H9 (cell line): ENCODE measurements around the gene STAP2. TPM values are rescaled to one million over a fixed set of nuclear protein-coding genes. Genes with fewer than 3 reads are reported as not detected.

Experiments
- DNase-seq: peaks from one replicate; pipeline ENCODE4 v3.0.0-alpha.2; 2017
- H2AFZ ChIP-seq: one replicate; pipeline ENCODE4 v1.6.1; 2013; ENCODE audit warnings: mild to moderate bottlenecking, low read length, control low read depth, moderate library complexity
- H2AK5ac ChIP-seq: 2 replicates; pipeline ENCODE4 v1.6.1; 2013; ENCODE audit warnings: low read length, control low read depth, mixed read lengths; ENCODE audit not compliant: insufficient read length
- H2BK120ac ChIP-seq: one replicate; pipeline ENCODE4 v1.6.1; 2013; ENCODE audit warnings: low read depth, mild to moderate bottlenecking, low read length, control low read depth, inconsistent platforms; ENCODE audit not compliant: poor library complexity, severe bottlenecking
- H2BK12ac ChIP-seq: 2 replicates; pipeline ENCODE4 v1.6.1; 2013; ENCODE audit warnings: low read length, control low read depth, mixed read lengths, low read depth; ENCODE audit not compliant: insufficient read length
- H2BK15ac ChIP-seq: 2 replicates; pipeline ENCODE4 v1.6.1; 2013; ENCODE audit warnings: low read depth, low read length, control low read depth
- H2BK20ac ChIP-seq: one replicate; pipeline ENCODE4 v1.6.1; 2013; ENCODE audit warnings: low read depth, mild to moderate bottlenecking, low read length, control low read depth, inconsistent platforms; ENCODE audit not compliant: poor library complexity, severe bottlenecking
- H2BK5ac ChIP-seq: 2 replicates; pipeline ENCODE4 v1.6.1; 2013; ENCODE audit warnings: low read length, control low read depth, mixed read lengths; ENCODE audit not compliant: insufficient read length
- H3K14ac ChIP-seq: 2 replicates; pipeline ENCODE4 v1.6.1; 2013; ENCODE audit warnings: low read length, control low read depth; ENCODE audit not compliant: insufficient read depth
- H3K18ac ChIP-seq: 2 replicates; pipeline ENCODE4 v1.6.1; 2013; ENCODE audit warnings: low read depth, mild to moderate bottlenecking, mixed read lengths, low read length, control low read depth; ENCODE audit not compliant: insufficient read length
- H3K23ac ChIP-seq: 2 replicates; pipeline ENCODE4 v1.6.1; 2013; ENCODE audit warnings: low read length, control low read depth, mixed read lengths, low read depth; ENCODE audit not compliant: insufficient read length
- H3K23me2 ChIP-seq: 2 replicates; pipeline ENCODE4 v1.6.1; 2013; ENCODE audit warnings: low read depth, mild to moderate bottlenecking, mixed read lengths, low read length, control low read depth; ENCODE audit not compliant: insufficient read length, poor library complexity, severe bottlenecking
- H3K27ac ChIP-seq: 2 replicates; pipeline ENCODE4 v1.5.1; 2013; ENCODE audit warnings: low read length, control low read depth, mixed read lengths, low read depth; ENCODE audit not compliant: insufficient read length
- H3K27me3 ChIP-seq: 2 replicates; pipeline ENCODE4 v1.6.1; 2013; ENCODE audit warnings: low read length, control low read depth, inconsistent platforms; ENCODE audit not compliant: insufficient read depth
- H3K4ac ChIP-seq: 2 replicates; pipeline ENCODE4 v1.6.1; 2013; ENCODE audit warnings: low read depth, mild to moderate bottlenecking, control low read depth, inconsistent platforms, low read length, moderate library complexity
- H3K4me1 ChIP-seq: 2 replicates; pipeline ENCODE4 v1.6.1; 2013; ENCODE audit warnings: low read length, control low read depth, inconsistent platforms; ENCODE audit not compliant: insufficient read depth
- H3K4me2 ChIP-seq: 2 replicates; pipeline ENCODE4 v1.6.1; 2013; ENCODE audit warnings: low read length, control low read depth, mixed read lengths; ENCODE audit not compliant: insufficient read length, insufficient read depth
- H3K56ac ChIP-seq: 2 replicates; pipeline ENCODE4 v1.6.1; 2013; ENCODE audit warnings: low read depth, mild to moderate bottlenecking, mixed read lengths, low read length, control low read depth; ENCODE audit not compliant: insufficient read length
- H3K79me1 ChIP-seq: 2 replicates; pipeline ENCODE4 v1.6.1; 2013; ENCODE audit warnings: low read depth, mild to moderate bottlenecking, moderate library complexity, low read length, control low read depth, inconsistent platforms; ENCODE audit not compliant: insufficient read depth, poor library complexity, severe bottlenecking
- H3K79me2 ChIP-seq: 2 replicates; pipeline ENCODE4 v1.6.1; 2013; ENCODE audit warnings: low read length, control low read depth, inconsistent platforms; ENCODE audit not compliant: insufficient read depth
- H3K9ac ChIP-seq: 2 replicates; pipeline ENCODE4 v1.6.1; 2013; ENCODE audit warnings: low read length, control low read depth, mixed read lengths; ENCODE audit not compliant: insufficient read length; ENCODE audit errors: extremely low read depth
- H3K9me3 ChIP-seq: one replicate; pipeline ENCODE4 v1.6.1; 2013; ENCODE audit warnings: low read depth, low read length, inconsistent platforms; ENCODE audit not compliant: control insufficient read depth
- H3T11ph ChIP-seq: one replicate; pipeline ENCODE4 v1.6.1; 2013; ENCODE audit warnings: mild to moderate bottlenecking, low read length, control low read depth, inconsistent platforms
- H4K20me1 ChIP-seq: one replicate; pipeline ENCODE4 v1.6.1; 2013; ENCODE audit not compliant: control insufficient read depth, insufficient read length, insufficient read depth
- H4K5ac ChIP-seq: 2 replicates; pipeline ENCODE4 v1.6.1; 2013; ENCODE audit warnings: low read depth, mild to moderate bottlenecking, mixed read lengths, low read length, control low read depth; ENCODE audit not compliant: insufficient read length
- H4K8ac ChIP-seq: replicated peaks from 2 replicates; pipeline ENCODE4 v1.6.1; 2013; ENCODE audit warnings: low read length, control low read depth, mixed read lengths, low read depth; ENCODE audit not compliant: insufficient read length
- H4K91ac ChIP-seq: 2 replicates; pipeline ENCODE4 v1.6.1; 2013; ENCODE audit warnings: low read depth, mild to moderate bottlenecking, moderate library complexity, mixed read lengths, low read length, control low read depth; ENCODE audit not compliant: insufficient read length
- H3K27ac Mint-ChIP-seq, 3 experiments: 2 replicates in 2 of 3; 3 replicates in 1 of 3; pipeline ENCODE4 v1.8.0; 2020 to 2021; ENCODE audit warnings: mixed read lengths in 3 of 3, mild to moderate bottlenecking in 1 of 3, moderate library complexity in 1 of 3
- H3K27me3 Mint-ChIP-seq: 2 replicates; pipeline ENCODE4 v1.8.0; 2021; ENCODE audit warnings: low read depth, mild to moderate bottlenecking, moderate library complexity, mixed read lengths
- H3K36me3 Mint-ChIP-seq, 3 experiments: 2 replicates in 2 of 3; 3 replicates in 1 of 3; pipeline ENCODE4 v1.8.0; 2020 to 2021; ENCODE audit warnings: low read depth in 3 of 3, mixed read lengths in 3 of 3; ENCODE audit not compliant: insufficient read depth in 1 of 3
- H3K4me1 Mint-ChIP-seq, 2 experiments: 2 replicates each; pipeline ENCODE4 v1.8.0; 2020; ENCODE audit warnings: mixed read lengths in 2 of 2
- H3K4me3 Mint-ChIP-seq, 2 experiments: 2 replicates in 1 of 2; 3 replicates in 1 of 2; pipeline ENCODE4 v1.8.0; 2020 to 2021; ENCODE audit warnings: mild to moderate bottlenecking in 2 of 2, mixed read lengths in 2 of 2, moderate library complexity in 1 of 2
- H3K9me3 Mint-ChIP-seq, 2 experiments: 2 replicates in 1 of 2; 3 replicates in 1 of 2; pipeline ENCODE4 v1.8.0; 2020; ENCODE audit warnings: mild to moderate bottlenecking in 2 of 2, mixed read lengths in 2 of 2, moderate library complexity in 1 of 2
- CTCF ChIP-seq: fragments of 200-600 bp; sonication (generic); conservative IDR thresholded peaks from 3 replicates; pipeline ENCODE4 v1.8.0; 2021; ENCODE audit warnings: antibody characterized with exemption, mild to moderate bottlenecking
- WGBS: extraction: QIAGEN DNeasy Blood & Tissue Kit; methylation state at CpG from one replicate; pipeline ENCODE4 v1.1.7; 2013; ENCODE audit warnings: missing lambda C conversion rate, low lambda C conversion rate, mixed read lengths; ENCODE audit not compliant: insufficient read length; ENCODE audit errors: extremely low coverage; 5-methylcytosine and 5-hydroxymethylcytosine counted together
- total RNA-seq: library from RNA; stranded (reverse); gene quantifications from 2 replicates; pipeline ENCODE4 v1.2.1, GENCODE V29; 2021

STAP2 gene
- total RNA-seq, 1 experiment from 2014 or later, result 20.2 TPM

GRCh38 chr19:4327877-4328242, 10.8 kb downstream of the STAP2 start:
- Histone ChIP-seq H2BK120ac (no peak overlapping the region), H4K5ac (no peak overlapping the region), H3K4me2 (peak overlapping the region; percentile 74), H4K91ac (no peak overlapping the region), H2BK20ac (no peak overlapping the region), H4K20me1 (no peaks in the 10 kb centered on the region), H3K4ac (no peak overlapping the region), H3K79me2 (no peaks in the 10 kb centered on the region), H4K8ac (no peak overlapping the region), H3K4me1 (peaks cover 2% of the 10 kb centered on the region; the same call in 1 of the 2 replicates), H3T11ph (no peak overlapping the region), H3K79me1 (no peaks in the 10 kb centered on the region), H3K27ac (no peak overlapping the region), H2BK5ac (no peak overlapping the region), H3K9me3 (no peaks in the 10 kb centered on the region), H3K23me2 (peaks cover 9% of the 10 kb centered on the region), H2BK12ac (no peak overlapping the region), H3K56ac (no peak overlapping the region), H3K27me3 (no peaks in the 10 kb centered on the region), H2BK15ac (no peak overlapping the region), H3K18ac (no peak overlapping the region), H3K9ac (no peak overlapping the region), H3K23ac (no peak overlapping the region), H2AFZ (no peak overlapping the region), H2AK5ac (no peak overlapping the region), H3K14ac (no peak overlapping the region)
- WGBS, result no CpG with 5 or more reads among the region's 13 CpGs
- DNase-seq, result no peak
- H3K9me3 Mint-ChIP-seq, result no peaks in the 10 kb centered on the region
- peaks cover 2 to 19% (median 9%) of the 10 kb centered on the region in 3 experiments for H3K36me3 Mint-ChIP-seq
- peak overlapping the region; percentile 71 to 98 (median 98); a peak in 6 of 7 replicates for H3K27ac Mint-ChIP-seq
- peaks cover 2% of the 10 kb centered on the region; the same call in 1 of the 2 replicates for H3K27me3 Mint-ChIP-seq
- H3K4me1 Mint-ChIP-seq, result peaks cover 10 to 15% of the 10 kb centered on the region in 2 experiments
- H3K4me3 Mint-ChIP-seq, result peak overlapping the region; percentile 57 to 87
- 0 out of 3 replicates have a peak, but pooled peaks have one; percentile 10 for TF ChIP-seq CTCF
